HG02943 (cell line): ENCODE data around the gene MLX.
"Not testable (repeated sequence)": the region's sequence is repeated elsewhere in the genome, so short reads cannot be mapped to it uniquely, and the experiment has no call there.

Experiments used
- ATAC-seq: cut with Tn5 transposase; IDR thresholded peaks from one replicate; pipeline ENCODE4 v1.9.1; 2021; ENCODE audit warnings: mild to moderate bottlenecking, low read depth, moderate library complexity; ENCODE audit not compliant: unreplicated experiment

The MLX gene

GRCh38 chr17:42577532-42578281 is 10.8 kb downstream of the MLX start, which contains the start of gene PSMC3IP:
TSS of gene PSMC3IP (minus strand) at chr17:42577729. CDS start at chr17:42577686, 43 bp downstream.
- peak; percentile 67 for ATAC-seq

- peak; percentile 56 for ATAC-seq
Observed at GRCh38 chr17:42578282-42578869, 11.5 kb downstream of the MLX start.

- ATAC-seq, result no peak
Observed at GRCh38 chr17:42579794-42580551, 13.1 kb downstream of the MLX start.

- ATAC-seq, result no peak
Observed at GRCh38 chr17:42581744-42582270, 14.9 kb downstream of the MLX start.

GRCh38 chr17:42584880-42585279 is 18.0 kb downstream of the MLX start:
- no peak for ATAC-seq

- no peak for ATAC-seq
Observed at GRCh38 chr17:42585353-42585752, 18.5 kb downstream of the MLX start.

- no peak for ATAC-seq
Observed at GRCh38 chr17:42586514-42587230, 19.8 kb downstream of the MLX start.

GRCh38 chr17:42590886-42591285 is 24.0 kb downstream of the MLX start:
- no peak for ATAC-seq

GRCh38 chr17:42591411-42591810 is 24.5 kb downstream of the MLX start:
- ATAC-seq, result no peak

GRCh38 chr17:42596386-42596785 is 29.5 kb downstream of the MLX start:
- no peak for ATAC-seq

GRCh38 chr17:42598905-42599304 is 32.0 kb downstream of the MLX start:
- ATAC-seq, result no peak

- no peak for ATAC-seq
Observed at GRCh38 chr17:42603318-42603717, 36.4 kb downstream of the MLX start.

GRCh38 chr17:42607769-42608168 is 40.9 kb downstream of the MLX start:
- no peak for ATAC-seq

GRCh38 chr17:42608305-42609181 is 41.6 kb downstream of the MLX start:
- ATAC-seq, result peak; percentile 30

- ATAC-seq, result peak; percentile 90
Observed at GRCh38 chr17:42609182-42609813, 42.4 kb downstream of the MLX start, which contains the start of the genes RETREG3 and TUBG1. TSS of gene RETREG3 (minus strand) at chr17:42609374. CDS start at chr17:42609324, 50 bp downstream. TSS of gene TUBG1 (plus strand) at chr17:42609683. CDS start at chr17:42609738, 55 bp downstream.

- not testable (repeated sequence) for ATAC-seq
Observed at GRCh38 chr17:42609814-42610801, 43.2 kb downstream of the MLX start.

GRCh38 chr17:42612013-42612412 is 45.1 kb downstream of the MLX start:
- ATAC-seq, result no peak
